ENCODE measurements around the gene NMNAT2. TPM values are rescaled to one million over a fixed set of nuclear protein-coding genes. Genes with fewer than 3 reads are reported as not detected.

Gene NMNAT2
- total RNA-seq, 2 experiments from 2014 or later: not detected

- H3K36me3 ChIP-seq (ENCODE audit: insufficient read depth, low read length): no peaks in the 10 kb centered on the region
- H3K4me3 ChIP-seq (ENCODE audit: low read depth, low read length, poor library complexity, severe bottlenecking): no peak overlapping the region
- H3K27ac ChIP-seq (ENCODE audit: low read depth, low read length, poor library complexity, severe bottlenecking): no peak overlapping the region
- no peaks in the 10 kb centered on the region for H3K9me2 ChIP-seq (ENCODE audit: insufficient read depth, low read length)
- H2AFZ ChIP-seq (ENCODE audit: low read length): no peak overlapping the region
- H3K9me3 ChIP-seq (ENCODE audit: low read length): no peaks in the 10 kb centered on the region
- no peak overlapping the region for H3K4me2 ChIP-seq (ENCODE audit: low read length)
- TF ChIP-seq EZH2phosphoT487 (IDR thresholded peaks at IDR 0.05; ENCODE audit: borderline replicate concordance, low read depth, low read length): no peak
- TF ChIP-seq, protein P1, sequence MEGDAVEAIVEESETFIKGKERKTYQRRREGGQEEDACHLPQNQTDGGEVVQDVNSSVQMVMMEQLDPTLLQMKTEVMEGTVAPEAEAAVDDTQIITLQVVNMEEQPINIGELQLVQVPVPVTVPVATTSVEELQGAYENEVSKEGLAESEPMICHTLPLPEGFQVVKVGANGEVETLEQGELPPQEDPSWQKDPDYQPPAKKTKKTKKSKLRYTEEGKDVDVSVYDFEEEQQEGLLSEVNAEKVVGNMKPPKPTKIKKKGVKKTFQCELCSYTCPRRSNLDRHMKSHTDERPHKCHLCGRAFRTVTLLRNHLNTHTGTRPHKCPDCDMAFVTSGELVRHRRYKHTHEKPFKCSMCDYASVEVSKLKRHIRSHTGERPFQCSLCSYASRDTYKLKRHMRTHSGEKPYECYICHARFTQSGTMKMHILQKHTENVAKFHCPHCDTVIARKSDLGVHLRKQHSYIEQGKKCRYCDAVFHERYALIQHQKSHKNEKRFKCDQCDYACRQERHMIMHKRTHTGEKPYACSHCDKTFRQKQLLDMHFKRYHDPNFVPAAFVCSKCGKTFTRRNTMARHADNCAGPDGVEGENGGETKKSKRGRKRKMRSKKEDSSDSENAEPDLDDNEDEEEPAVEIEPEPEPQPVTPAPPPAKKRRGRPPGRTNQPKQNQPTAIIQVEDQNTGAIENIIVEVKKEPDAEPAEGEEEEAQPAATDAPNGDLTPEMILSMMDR (conservative IDR thresholded peaks at IDR 0.05; ENCODE audit: low read length): no peak
- no peak for DNase-seq (ENCODE audit: low spot score)
- intact Hi-C loops (cut with micrococcal nuclease; ENCODE audit: unreplicated experiment): no loop called here
- POLR2A ChIA-PET: interaction anchor here (0.8 to 0.9 kb wide), 2 partner anchors 14 to 22 kb away, joined by 3 read pairs; no protein-coding TSS in a partner anchor
- no peaks in the 10 kb centered on the region for H3K4me1 ChIP-seq (ENCODE audit: insufficient read depth, low read length, poor library complexity, severe bottlenecking)
- CTCF ChIA-PET (ENCODE audit: unreplicated experiment): interaction anchor here (0.6 kb wide), 1 partner anchor 31 kb away, joined by 3 read pairs; no protein-coding TSS in a partner anchor
- H3K79me2 ChIP-seq (ENCODE audit: insufficient read depth, low read depth, low read length): no peaks in the 10 kb centered on the region
- H4K20me1 ChIP-seq (ENCODE audit: insufficient read depth, low read length): no peaks in the 10 kb centered on the region
- BruUV-seq (replicated peaks): no TSS peak
Measured at GRCh38 chr1:183315991-183316758, 102.0 kb downstream of the NMNAT2 start.

GRCh38 chr1:183313063-183313462 lies 105.1 kb downstream of the NMNAT2 start:
- Histone ChIP-seq H3K27ac (ENCODE audit: low read depth, low read length, poor library complexity, severe bottlenecking) (no peak overlapping the region), H3K4me2 (ENCODE audit: low read length) (no peak overlapping the region), H3K9me3 (ENCODE audit: low read length) (no peaks in the 10 kb centered on the region), H2AFZ (ENCODE audit: low read length) (no peak overlapping the region), H3K4me1 (ENCODE audit: insufficient read depth, low read length, poor library complexity, severe bottlenecking) (no peaks in the 10 kb centered on the region), H3K36me3 (ENCODE audit: insufficient read depth, low read length) (no peaks in the 10 kb centered on the region), H4K20me1 (ENCODE audit: insufficient read depth, low read length) (no peaks in the 10 kb centered on the region), H3K4me3 (ENCODE audit: low read depth, low read length, poor library complexity, severe bottlenecking) (no peak overlapping the region), H3K9me2 (ENCODE audit: insufficient read depth, low read length) (no peaks in the 10 kb centered on the region), H3K79me2 (ENCODE audit: insufficient read depth, low read depth, low read length) (no peaks in the 10 kb centered on the region)
- CTCF ChIA-PET (ENCODE audit: unreplicated experiment): no interaction called here
- POLR2A ChIA-PET: interaction anchor here (0.6 kb wide), 1 partner anchor 1590 kb away, joined by 3 read pairs; no protein-coding TSS in a partner anchor
- TF ChIP-seq, protein P1 (conservative IDR thresholded peaks at IDR 0.05; ENCODE audit: low read length): no peak
- no peak for DNase-seq (ENCODE audit: low spot score)
- BruUV-seq (replicated peaks): no TSS peak
- intact Hi-C loops (cut with micrococcal nuclease; ENCODE audit: unreplicated experiment): no loop called here

All from OCI-LY7 (cell line).